Measurements from ENCODE around the gene CCDC192.

DNA sequence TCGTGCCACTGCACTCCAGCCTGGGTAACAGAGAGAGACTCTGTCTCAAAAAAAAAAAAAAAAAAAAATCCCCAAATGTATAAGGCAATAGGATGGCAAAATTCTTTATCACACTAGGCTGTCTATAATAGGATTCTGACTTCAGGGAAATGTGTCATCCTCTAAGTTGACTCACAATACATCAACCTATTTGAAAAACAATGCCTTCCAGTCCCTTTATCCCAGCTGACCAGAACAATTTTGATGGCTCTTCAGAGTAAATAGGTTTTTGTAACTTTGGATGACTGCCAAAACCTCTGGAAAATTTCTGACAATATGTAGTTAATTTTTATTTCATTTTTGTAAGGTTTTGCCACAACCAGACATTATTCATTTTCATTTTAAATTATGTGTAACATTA lies 184.1 kb downstream of the CCDC192 start:
- TF ChIP-seq YY1 (IDR thresholded peaks at IDR 0.05; ENCODE audit: insufficient read depth, insufficient read length): no peak
- TF ChIP-seq ZNF274 (IDR thresholded peaks at IDR 0.05; ENCODE audit: low read depth, low read length): no peak

Data from NT2/D1 (cell line).